T-cell (primary cell): ENCODE measurements around the gene UBA6. TPM values are rescaled to one million over a fixed set of nuclear protein-coding genes. Genes with fewer than 3 reads are reported as not detected.
"Not testable (repeated sequence)": the region's sequence is repeated elsewhere in the genome, so short reads cannot be mapped to it uniquely, and the experiment has no call there.

Experiments
- ATAC-seq, 4 experiments: fragments of 200-7000 bp in 3 of 4; fragments of 150-1000 bp in 1 of 4; cut with Tn5 transposase; replicated peaks in 1 of 4; 1 replicate in 3 of 4; 2 replicates in 1 of 4; pipeline ENCODE4 v1.10.0; 2021; ENCODE audit warnings: moderate library complexity in 3 of 4, mild to moderate bottlenecking in 2 of 4, moderate number of reproducible peaks in 1 of 4
- CTCF ChIA-PET, 2 donors: fragments of 300-600 bp; sonication (Branson Sonifier 250); formaldehyde crosslinking; loops; one replicate each; lab custom pipeline; 2022; ENCODE audit warnings: antibody characterized with exemption in 2 of 2; lab: Charles Lee
- POLR2A ChIA-PET, 2 donors: fragments of 300-600 bp; sonication (Branson Sonifier 250); formaldehyde crosslinking; loops; one replicate each; lab custom pipeline; 2022; ENCODE audit warnings: antibody characterized with exemption in 2 of 2; lab: Charles Lee
- DNase-seq, 35 experiments: peaks; one replicate each; pipeline versions ENCODE4 v3.0.0 to v3.0.0-alpha.2; 2013 to 2023
- H3K27ac ChIP-seq: one replicate; pipeline ENCODE4 v1.5.1; 2013; ENCODE audit warnings: low read length
- H3K27me3 ChIP-seq, 2 experiments: replicated peaks in 1 of 2; 1 replicate in 1 of 2; 2 replicates in 1 of 2; pipeline versions ENCODE4 v1.6.1 to v1.7.0; 2013; ENCODE audit warnings: low read length in 1 of 2, mixed read lengths in 1 of 2; ENCODE audit not compliant: control insufficient read depth in 2 of 2, insufficient read depth in 2 of 2; ENCODE audit errors: extremely low read depth in 1 of 2
- H3K36me3 ChIP-seq, 2 donors: 1 replicate in 1 of 2; 2 replicates in 1 of 2; pipeline versions ENCODE4 v1.6.1 to v1.7.0; 2013; ENCODE audit warnings: low read length in 1 of 2; ENCODE audit not compliant: control insufficient read depth in 2 of 2, insufficient read depth in 1 of 2; ENCODE audit errors: extremely low read depth in 1 of 2
- H3K4me1 ChIP-seq, 2 experiments: 1 replicate in 1 of 2; 2 replicates in 1 of 2; pipeline versions ENCODE4 v1.6.1 to v1.7.0; 2013; ENCODE audit warnings: low read length in 2 of 2, mixed read lengths in 1 of 2; ENCODE audit not compliant: insufficient read depth in 2 of 2, control insufficient read depth in 1 of 2; ENCODE audit errors: extremely low read depth in 1 of 2
- H3K4me3 ChIP-seq, 2 donors: 1 replicate in 1 of 2; 2 replicates in 1 of 2; pipeline versions ENCODE4 v1.5.1 to v1.7.0; 2013; ENCODE audit warnings: mild to moderate bottlenecking in 2 of 2, low read length in 1 of 2, moderate library complexity in 1 of 2; ENCODE audit not compliant: control insufficient read depth in 1 of 2; ENCODE audit errors: extremely low read depth in 1 of 2
- H3K9me3 ChIP-seq: 2 replicates; pipeline ENCODE4 v1.7.0; 2013
- H3K27ac Mint-ChIP-seq, 2 donors: one replicate each; pipeline ENCODE4 v1.8.0; 2020 to 2021; ENCODE audit warnings: mild to moderate bottlenecking in 2 of 2, mixed read lengths in 2 of 2
- H3K27me3 Mint-ChIP-seq, 2 donors: one replicate each; pipeline ENCODE4 v1.8.0; 2021 to 2022; ENCODE audit warnings: mixed read lengths in 2 of 2
- H3K36me3 Mint-ChIP-seq: one replicate; pipeline ENCODE4 v1.8.0; 2021; ENCODE audit warnings: mixed read lengths
- H3K4me1 Mint-ChIP-seq, 3 donors: one replicate each; pipeline ENCODE4 v1.8.0; 2020 to 2022; ENCODE audit warnings: mixed read lengths in 3 of 3, mild to moderate bottlenecking in 1 of 3
- H3K4me3 Mint-ChIP-seq, 3 donors: one replicate each; pipeline ENCODE4 v1.8.0; 2020 to 2022; ENCODE audit warnings: mild to moderate bottlenecking in 3 of 3, mixed read lengths in 3 of 3, moderate library complexity in 3 of 3
- H3K9me3 Mint-ChIP-seq, 3 donors: one replicate each; pipeline ENCODE4 v1.8.0; 2020 to 2022; ENCODE audit warnings: mixed read lengths in 3 of 3
- WGBS: methylation state at CpG from one replicate; pipeline ENCODE4 v1.1.5; 2013; ENCODE audit warnings: missing lambda C conversion rate; ENCODE audit not compliant: insufficient coverage; 5-methylcytosine and 5-hydroxymethylcytosine counted together
- total RNA-seq, 35 experiments: library from RNA in 6 of 35; stranded (reverse) in 6 of 35; fragments of 120-200 nt in 1 of 35; gene quantifications; one replicate each; pipeline versions ENCODE4 v1.2.1 to v1.2.4 and lab custom pipeline; 2013 to 2026

The UBA6 gene
- total RNA-seq, 5 donors from 2014 or later (not counting 1 experiment from before 2014, with no cell fraction given) = 42.3 to 48.4 (median 43.0) TPM

DNA sequence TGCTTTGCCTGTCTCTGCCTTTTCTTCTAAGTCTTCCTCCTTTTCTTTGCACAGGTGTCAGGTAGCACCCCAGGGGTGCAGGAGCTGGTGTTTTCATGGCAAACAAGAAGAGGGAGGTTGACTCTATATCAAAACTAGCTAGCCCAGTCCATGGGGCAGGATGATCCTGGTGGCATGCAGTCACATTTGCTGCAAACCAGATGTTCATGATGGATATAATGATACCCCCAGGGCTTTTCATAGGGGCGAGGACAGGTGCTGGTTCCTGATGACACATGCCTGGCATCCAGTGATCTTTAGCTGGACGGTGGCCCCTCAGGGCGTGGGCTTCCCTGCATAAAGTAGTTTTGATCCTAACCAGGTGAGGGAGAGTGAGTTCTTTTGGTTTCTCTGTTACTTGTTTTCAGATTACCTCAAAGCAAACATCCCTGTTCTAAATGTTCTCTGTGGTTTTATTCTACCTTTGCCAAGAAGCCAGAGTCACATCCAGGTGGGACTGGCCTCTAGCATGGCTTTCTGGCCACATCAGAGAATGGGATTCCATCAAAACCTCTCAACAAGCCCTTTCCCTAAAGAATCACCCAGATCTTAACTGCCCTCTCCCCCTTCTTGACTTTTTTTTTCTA is 11.2 kb upstream of the UBA6 start:
- Histone ChIP-seq H3K27ac (no peak overlapping the region), H3K9me3 (no peaks in the 10 kb centered on the region), H3K36me3 (peaks cover 0 to 5% of the 10 kb centered on the region in 2 donors), H3K27me3 (no peaks in the 10 kb centered on the region), H3K4me3 (no peak overlapping the region), H3K4me1 (no peaks in the 10 kb centered on the region)
- Mint-ChIP-seq H3K9me3 (peaks cover 0 to 3% (median 0%) of the 10 kb centered on the region in 3 donors), H3K27me3 (no peaks in the 10 kb centered on the region), H3K36me3 (peaks cover 46% of the 10 kb centered on the region), H3K4me1 (peaks cover 27% of the 10 kb centered on the region in 3 donors), H3K4me3 (no peak overlapping the region), H3K27ac (no peak overlapping the region)
- ChIA-PET POLR2A (no interaction called here), CTCF (no interaction called here)
- 100% methylated on average over 1 of the region's 3 CpGs for WGBS
- no peak for ATAC-seq
- no peak for DNase-seq

DNA sequence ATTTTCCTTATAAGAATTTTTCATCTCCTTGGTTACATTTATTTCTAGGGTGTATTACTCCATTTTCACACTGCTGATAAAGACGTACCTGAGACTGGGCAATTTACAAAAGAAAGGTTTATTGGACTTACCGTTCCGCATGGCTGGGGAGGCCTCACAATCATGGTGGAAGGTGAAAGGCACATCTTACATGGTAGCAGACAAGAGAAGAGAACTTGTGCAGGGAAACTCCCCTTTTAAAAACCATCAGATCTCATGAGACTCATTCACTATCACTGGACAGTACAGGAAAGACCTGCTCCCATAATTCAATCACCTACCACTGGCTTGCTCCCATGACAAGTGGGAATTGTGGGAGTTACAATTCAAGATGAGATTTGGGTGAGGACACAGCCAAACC is 5.7 kb upstream of the UBA6 start:
- Mint-ChIP-seq H3K36me3 (peaks cover 50% of the 10 kb centered on the region), H3K9me3 (peaks cover 3 to 13% (median 6%) of the 10 kb centered on the region in 3 donors), H3K4me1 (peaks cover 50 to 61% (median 59%) of the 10 kb centered on the region in 3 donors)
- H3K4me3 Mint-ChIP-seq, H3K4me3 ChIP-seq, DNase-seq, POLR2A ChIA-PET, H3K27me3 Mint-ChIP-seq, H3K27ac Mint-ChIP-seq, H3K9me3 ChIP-seq, H3K27me3 ChIP-seq, H3K36me3 ChIP-seq, H3K27ac ChIP-seq, CTCF ChIA-PET, ATAC-seq, H3K4me1 ChIP-seq: not testable (repeated sequence)
- WGBS = no CpG with 5 or more reads among the region's 3 CpGs

DNA sequence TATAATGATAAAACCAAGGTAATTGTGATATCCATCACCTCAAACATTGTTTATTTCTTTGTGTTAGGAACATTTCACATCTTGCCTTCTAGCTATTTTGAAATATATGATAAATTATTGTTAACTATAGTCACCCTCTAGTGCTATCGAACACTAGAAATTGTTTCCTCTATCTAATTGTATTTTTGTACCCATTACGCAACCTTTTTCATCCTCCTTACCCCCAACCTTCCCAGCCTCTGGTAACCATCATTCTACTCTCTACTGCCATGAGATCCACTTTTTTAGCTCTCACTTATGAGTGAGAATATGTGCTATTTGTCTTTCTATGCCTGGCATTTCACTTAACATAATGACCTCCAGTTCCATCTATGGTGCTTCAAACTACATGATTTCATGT is 3.9 kb upstream of the UBA6 start:
- Histone ChIP-seq H3K36me3 (no peaks in the 10 kb centered on the region), H3K4me1 (peaks cover 3 to 12% of the 10 kb centered on the region in 2 experiments), H3K9me3 (peaks cover 2% of the 10 kb centered on the region), H3K27ac (no peak overlapping the region), H3K4me3 (no peak overlapping the region), H3K27me3 (no peaks in the 10 kb centered on the region)
- H3K9me3 Mint-ChIP-seq = peaks cover 3 to 13% (median 6%) of the 10 kb centered on the region in 3 donors
- ATAC-seq (no peak), DNase-seq (no peak)
- H3K27ac Mint-ChIP-seq = no peak overlapping the region
- H3K4me3 Mint-ChIP-seq = peak overlapping the region in 1 of 3 donors; percentile 23
- no CpG with 5 or more reads among the region's 2 CpGs for WGBS
- H3K36me3 Mint-ChIP-seq = peaks cover 48% of the 10 kb centered on the region
- CTCF ChIA-PET = interaction anchor here in 1 of 2 donors (0.6 to 1.2 kb wide), 2 partner anchors 51 to 126 kb away, joined by 3 read pairs; no protein-coding TSS in a partner anchor
- H3K4me1 Mint-ChIP-seq = peaks cover 53 to 65% (median 62%) of the 10 kb centered on the region in 3 donors
- POLR2A ChIA-PET = no interaction called here
- no peaks in the 10 kb centered on the region for H3K27me3 Mint-ChIP-seq

DNA sequence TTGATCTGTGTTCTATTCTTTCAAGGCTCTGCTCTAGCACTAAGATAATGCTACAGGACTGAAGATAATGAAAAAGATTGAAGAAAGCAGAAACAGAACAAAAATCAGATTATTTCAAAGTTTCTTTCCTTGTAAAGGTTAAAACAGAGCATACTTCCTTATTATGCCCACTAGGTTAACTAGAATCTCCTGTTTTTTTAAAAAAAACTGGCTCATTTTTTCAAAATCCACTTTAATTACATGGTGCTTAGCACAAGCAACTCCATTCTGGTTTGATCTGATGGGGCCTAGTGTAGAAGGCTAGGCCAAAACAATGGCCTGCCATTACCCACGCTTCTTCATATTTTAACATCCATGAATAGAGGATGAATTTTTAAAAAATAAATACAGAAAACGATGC is 1.2 kb upstream of the UBA6 start:
- H3K4me3 Mint-ChIP-seq = peak overlapping the region; percentile 96 to 97 (median 97)
- peaks cover 66 to 74% (median 70%) of the 10 kb centered on the region in 3 donors for H3K4me1 Mint-ChIP-seq
- Histone ChIP-seq H3K9me3 (peaks cover 2% of the 10 kb centered on the region), H3K27me3 (no peaks in the 10 kb centered on the region), H3K36me3 (no peaks in the 10 kb centered on the region), H3K4me1 (peaks cover 13 to 16% of the 10 kb centered on the region in 2 experiments), H3K4me3 (no peak overlapping the region), H3K27ac (no peak overlapping the region)
- no peaks in the 10 kb centered on the region for H3K27me3 Mint-ChIP-seq
- POLR2A ChIA-PET = no interaction called here
- no CpG with 5 or more reads among the region's 2 CpGs for WGBS
- ATAC-seq (no peak), DNase-seq (no peak)
- peaks cover 30% of the 10 kb centered on the region for H3K36me3 Mint-ChIP-seq
- peaks cover 3 to 13% (median 6%) of the 10 kb centered on the region in 3 donors for H3K9me3 Mint-ChIP-seq
- peak overlapping the region; percentile 33 to 98 for H3K27ac Mint-ChIP-seq
- CTCF ChIA-PET = interaction anchor here in 1 of 2 donors (0.5 to 2.5 kb wide), 4 partner anchors 38 to 159 kb away, joined by 4 to 9 read pairs (median 5); no protein-coding TSS in a partner anchor

DNA sequence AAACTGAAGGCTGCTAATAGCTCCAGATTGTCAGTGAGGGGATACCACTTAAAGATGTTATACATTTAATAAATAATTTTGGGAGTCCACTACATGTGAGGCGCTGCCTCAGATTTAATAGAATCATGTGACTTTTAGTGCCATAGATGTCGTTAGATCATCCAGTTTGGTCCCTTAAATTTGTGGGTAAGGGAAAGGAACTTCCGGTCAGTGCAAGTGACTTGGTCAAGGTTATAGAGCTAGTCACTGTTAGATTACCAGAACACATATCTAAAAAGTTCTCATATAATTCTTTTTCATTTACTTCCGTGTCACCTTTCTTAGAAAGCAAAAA is 529 bp upstream of the UBA6 start:
- Histone ChIP-seq H3K36me3 (no peaks in the 10 kb centered on the region), H3K4me3 (peak overlapping the region; percentile 88 to 95), H3K27ac (peak overlapping the region; percentile 74), H3K4me1 (peaks cover 16% of the 10 kb centered on the region in 2 experiments), H3K27me3 (no peaks in the 10 kb centered on the region), H3K9me3 (peaks cover 2% of the 10 kb centered on the region)
- ATAC-seq = no peak
- H3K36me3 Mint-ChIP-seq = peaks cover 25% of the 10 kb centered on the region
- CTCF ChIA-PET = interaction anchor here in 1 of 2 donors (0.5 to 2.5 kb wide), 9 partner anchors 33 to 159 kb away, joined by 3 to 9 read pairs (median 4); no protein-coding TSS in a partner anchor
- peaks cover 66 to 71% (median 67%) of the 10 kb centered on the region in 3 donors for H3K4me1 Mint-ChIP-seq
- no peak for DNase-seq
- POLR2A ChIA-PET = interaction anchor here in 1 of 2 donors (1.0 to 1.3 kb wide), 3 partner anchors 86 to 157 kb away, joined by 3 to 13 read pairs (median 3); partner anchors contain the start of gene CENPC
- no CpG with 5 or more reads among the region's 4 CpGs for WGBS
- H3K27ac Mint-ChIP-seq = peak overlapping the region; percentile 94 to 98
- H3K9me3 Mint-ChIP-seq = peaks cover under 1 to 9% (median 2%) of the 10 kb centered on the region in 3 donors
- no peaks in the 10 kb centered on the region for H3K27me3 Mint-ChIP-seq
- H3K4me3 Mint-ChIP-seq = peak overlapping the region; percentile 96 to 97 (median 97)

DNA sequence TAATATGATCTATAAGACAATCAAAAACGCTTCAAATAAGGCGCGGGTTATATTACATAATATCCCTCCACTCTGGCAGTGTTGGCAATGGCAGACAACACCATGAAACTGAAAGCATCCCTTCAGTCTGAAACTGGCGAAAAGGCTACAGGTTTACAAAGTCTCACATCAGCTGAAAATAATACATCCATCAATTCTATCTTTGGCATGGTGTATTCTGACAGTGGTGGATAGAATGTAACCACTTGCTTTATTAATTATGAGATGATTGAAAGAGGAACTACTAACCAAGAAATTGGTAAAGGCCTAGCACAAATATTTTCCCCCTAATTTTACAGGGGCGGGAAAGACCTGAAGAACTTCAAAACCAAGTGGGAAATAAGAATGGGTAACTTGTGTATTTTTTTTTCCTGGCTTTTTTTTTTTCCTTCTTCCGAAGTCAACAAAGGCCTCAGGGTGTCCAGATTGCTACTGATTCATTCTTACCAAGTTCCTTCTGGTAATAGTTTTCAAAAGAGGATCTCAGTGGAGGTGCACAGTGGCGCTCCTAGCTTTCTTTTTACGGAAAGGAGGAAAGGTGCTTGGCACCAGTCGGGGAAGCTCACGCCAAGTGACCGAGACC is 728 bp downstream of the UBA6 start:
- DNase-seq (peak in 1 of 35 experiments; percentile 49), ATAC-seq (peak in 1 of 4 experiments; percentile 3)
- CTCF ChIA-PET = interaction anchor here (0.7 to 2.5 kb wide), 9 partner anchors 18 to 157 kb away, joined by 3 to 9 read pairs (median 4); no protein-coding TSS in a partner anchor
- peaks cover 16% of the 10 kb centered on the region in 2 experiments for H3K4me1 ChIP-seq
- no peaks in the 10 kb centered on the region for H3K9me3 ChIP-seq
- Mint-ChIP-seq H3K27me3 (no peaks in the 10 kb centered on the region), H3K9me3 (peaks cover 0 to 5% (median 0%) of the 10 kb centered on the region in 3 donors), H3K36me3 (peaks cover 20% of the 10 kb centered on the region), H3K4me3 (peak overlapping the region; percentile 96 to 97 (median 97)), H3K4me1 (peaks cover 60 to 71% (median 69%) of the 10 kb centered on the region in 3 donors), H3K27ac (peak overlapping the region; percentile 59 to 98)
- H3K27ac ChIP-seq = peak overlapping the region; percentile 74
- no peaks in the 10 kb centered on the region for H3K27me3 ChIP-seq
- no peaks in the 10 kb centered on the region for H3K36me3 ChIP-seq
- POLR2A ChIA-PET = interaction anchor here in 1 of 2 donors (1.0 to 1.3 kb wide), 3 partner anchors 84 to 156 kb away, joined by 3 to 13 read pairs (median 3); partner anchors contain the start of gene CENPC
- peak overlapping the region; percentile 88 to 95 for H3K4me3 ChIP-seq
- 0% methylated on average over 5 of the region's 11 CpGs for WGBS
